Measurements from ENCODE around the gene SMCO4.
"Not testable (repeated sequence)": the region's sequence is repeated elsewhere in the genome, so short reads cannot be mapped to it uniquely, and the experiment has no call there.

The SMCO4 gene

GRCh38 chr11:93543292-93543977 lies at the start of gene SMCO4:
Gene SMCO4 (minus strand): TSS chr11:93543391. CDS start chr11:93479189, 64,202 bp downstream.
- peak in 46 of 51 donors; percentile 14 to 82 (median 60) for DNase-seq

GRCh38 chr11:93591247-93591898 lies 48.2 kb upstream of the SMCO4 start:
- DNase-seq = no peak

GRCh38 chr11:93589347-93589746 lies 46.2 kb upstream of the SMCO4 start:
- no peak for DNase-seq

- DNase-seq = no peak
These were observed 44.8 kb upstream of the SMCO4 start for GRCh38 chr11:93587858-93588581.

GRCh38 chr11:93587425-93587824 lies 44.2 kb upstream of the SMCO4 start:
- DNase-seq = not testable (repeated sequence)

GRCh38 chr11:93585758-93586157 lies 42.6 kb upstream of the SMCO4 start:
- no peak for DNase-seq

- DNase-seq = no peak
These were observed 40.3 kb upstream of the SMCO4 start for GRCh38 chr11:93583490-93583889.

GRCh38 chr11:93579187-93579751 lies 36.1 kb upstream of the SMCO4 start:
- DNase-seq = no peak

GRCh38 chr11:93577286-93577685 lies 34.1 kb upstream of the SMCO4 start:
- no peak for DNase-seq

- not testable (repeated sequence) for DNase-seq
These were observed 33.7 kb upstream of the SMCO4 start for GRCh38 chr11:93576870-93577269.

GRCh38 chr11:93574638-93575220 lies 31.5 kb upstream of the SMCO4 start:
- DNase-seq = no peak

GRCh38 chr11:93573184-93573583 lies 30.0 kb upstream of the SMCO4 start:
- no peak for DNase-seq

- DNase-seq = no peak
These were observed 29.4 kb upstream of the SMCO4 start for GRCh38 chr11:93572621-93573020.

- DNase-seq = no peak
These were observed 29.0 kb upstream of the SMCO4 start for GRCh38 chr11:93572171-93572570.

- no peak for DNase-seq
These were observed 28.4 kb upstream of the SMCO4 start for GRCh38 chr11:93571612-93572011.

GRCh38 chr11:93570759-93571413 lies 27.7 kb upstream of the SMCO4 start:
- DNase-seq = peak in 1 of 51 donors; percentile 8

- DNase-seq = no peak
These were observed 26.3 kb upstream of the SMCO4 start for GRCh38 chr11:93569496-93569895.

GRCh38 chr11:93568726-93569125 lies 25.5 kb upstream of the SMCO4 start:
- no peak for DNase-seq

GRCh38 chr11:93567401-93567895 lies 24.3 kb upstream of the SMCO4 start:
- peak in 39 of 51 donors; percentile 2 to 78 (median 40) for DNase-seq

- no peak for DNase-seq
These were observed 21.7 kb upstream of the SMCO4 start for GRCh38 chr11:93564895-93565294.

- DNase-seq = no peak
These were observed 20.7 kb upstream of the SMCO4 start for GRCh38 chr11:93563857-93564256.

Data from hypothalamus (tissue), 51 donors.